ENCODE data around the gene ENTHD1. TPM values are rescaled to one million over a fixed set of nuclear protein-coding genes. Genes with fewer than 3 reads are reported as not detected.
"Not testable (repeated sequence)": the region's sequence is repeated elsewhere in the genome, so short reads cannot be mapped to it uniquely, and the experiment has no call there.

The ENTHD1 gene
- total RNA-seq, 1 experiment from 2014 or later = not detected

GRCh38 chr22:39883057-39883456 is 10.5 kb downstream of the ENTHD1 start:
- POLR2A ChIA-PET = no interaction called here
- Histone ChIP-seq H3K4me1 (no peaks in the 10 kb centered on the region), H3K4me3 (ENCODE audit: low read depth, low read length) (no peak overlapping the region), H3K9me3 (no peaks in the 10 kb centered on the region), H3K27me3 (replicated peaks; ENCODE audit: control insufficient read depth, insufficient read depth, low read length) (no peaks in the 10 kb centered on the region; the same call in 1 of the 2 replicates), H3K36me3 (ENCODE audit: control insufficient read depth, insufficient read depth, low read length) (no peaks in the 10 kb centered on the region)
- H3K27ac Mint-ChIP-seq (ENCODE audit: unreplicated experiment) = no peak overlapping the region
- H3K36me3 Mint-ChIP-seq (ENCODE audit: insufficient read depth, unreplicated experiment) = no peaks in the 10 kb centered on the region
- no peak for TF ChIP-seq CTCF (IDR thresholded peaks at IDR 0.05; ENCODE audit: insufficient read depth in 1 of 2, low read depth in 1 of 2, low read length in 1 of 2, severe bottlenecking in 1 of 2, unreplicated experiment in 1 of 2)
- BruUV-seq (replicated peaks) = no TSS peak
- H3K4me3 Mint-ChIP-seq (ENCODE audit: unreplicated experiment) = no peak overlapping the region
- H3K27me3 Mint-ChIP-seq (ENCODE audit: insufficient read depth, unreplicated experiment) = peaks cover 25% of the 10 kb centered on the region
- no peak for DNase-seq
- CTCF ChIA-PET = no interaction called here
- H3K9me3 Mint-ChIP-seq (ENCODE audit: unreplicated experiment) = no peaks in the 10 kb centered on the region
- intact Hi-C loops (cut with micrococcal nuclease; ENCODE audit: unreplicated experiment) = no loop called here
- H3K4me1 Mint-ChIP-seq (ENCODE audit: low read depth, unreplicated experiment) = no peaks in the 10 kb centered on the region

- intact Hi-C loops (cut with micrococcal nuclease; ENCODE audit: unreplicated experiment) = no loop called here
- no peak for TF ChIP-seq CTCF (IDR thresholded peaks at IDR 0.05; ENCODE audit: insufficient read depth in 1 of 2, low read depth in 1 of 2, low read length in 1 of 2, severe bottlenecking in 1 of 2, unreplicated experiment in 1 of 2)
- Mint-ChIP-seq H3K27ac (ENCODE audit: unreplicated experiment) (no peak overlapping the region), H3K27me3 (ENCODE audit: insufficient read depth, unreplicated experiment) (peaks cover 31% of the 10 kb centered on the region), H3K9me3 (ENCODE audit: unreplicated experiment) (no peaks in the 10 kb centered on the region), H3K4me3 (ENCODE audit: unreplicated experiment) (no peak overlapping the region), H3K4me1 (ENCODE audit: low read depth, unreplicated experiment) (no peaks in the 10 kb centered on the region), H3K36me3 (ENCODE audit: insufficient read depth, unreplicated experiment) (no peaks in the 10 kb centered on the region)
- Histone ChIP-seq H3K27me3 (replicated peaks; ENCODE audit: control insufficient read depth, insufficient read depth, low read length) (no peaks in the 10 kb centered on the region; the same call in 1 of the 2 replicates), H3K4me1 (no peaks in the 10 kb centered on the region), H3K4me3 (ENCODE audit: low read depth, low read length) (no peak overlapping the region), H3K9me3 (no peaks in the 10 kb centered on the region), H3K36me3 (ENCODE audit: control insufficient read depth, insufficient read depth, low read length) (no peaks in the 10 kb centered on the region)
- ChIA-PET POLR2A (no interaction called here), CTCF (no interaction called here)
- DNase-seq = no peak
- no TSS peak for BruUV-seq (replicated peaks)
These were observed 12.8 kb downstream of the ENTHD1 start for GRCh38 chr22:39880722-39881121.

- H3K27me3 ChIP-seq (replicated peaks; ENCODE audit: control insufficient read depth, insufficient read depth, low read length) = no peaks in the 10 kb centered on the region; the same call in 1 of the 2 replicates
- no peaks in the 10 kb centered on the region for H3K4me1 ChIP-seq
- BruUV-seq (replicated peaks) = no TSS peak
- no peaks in the 10 kb centered on the region for H3K36me3 ChIP-seq (ENCODE audit: control insufficient read depth, insufficient read depth, low read length)
- Mint-ChIP-seq H3K4me3 (ENCODE audit: unreplicated experiment) (no peak overlapping the region), H3K4me1 (ENCODE audit: low read depth, unreplicated experiment) (no peaks in the 10 kb centered on the region), H3K36me3 (ENCODE audit: insufficient read depth, unreplicated experiment) (no peaks in the 10 kb centered on the region), H3K27ac (ENCODE audit: unreplicated experiment) (no peak overlapping the region), H3K9me3 (ENCODE audit: unreplicated experiment) (no peaks in the 10 kb centered on the region), H3K27me3 (ENCODE audit: insufficient read depth, unreplicated experiment) (peaks cover 21% of the 10 kb centered on the region)
- CTCF ChIA-PET = no interaction called here
- no peaks in the 10 kb centered on the region for H3K9me3 ChIP-seq
- intact Hi-C loops (cut with micrococcal nuclease; ENCODE audit: unreplicated experiment) = no loop called here
- POLR2A ChIA-PET = no interaction called here
- H3K4me3 ChIP-seq (ENCODE audit: low read depth, low read length) = no peak overlapping the region
- TF ChIP-seq CTCF (IDR thresholded peaks at IDR 0.05; ENCODE audit: insufficient read depth in 1 of 2, low read depth in 1 of 2, low read length in 1 of 2, severe bottlenecking in 1 of 2, unreplicated experiment in 1 of 2) = no peak
- DNase-seq = no peak
These were observed 16.3 kb downstream of the ENTHD1 start for GRCh38 chr22:39877079-39877845.

GRCh38 chr22:39875176-39875885 is 18.2 kb downstream of the ENTHD1 start:
- H3K27me3 ChIP-seq (replicated peaks; ENCODE audit: control insufficient read depth, insufficient read depth, low read length); H3K9me3 ChIP-seq; H3K36me3 ChIP-seq (ENCODE audit: control insufficient read depth, insufficient read depth, low read length); H3K36me3 Mint-ChIP-seq (ENCODE audit: insufficient read depth, unreplicated experiment); CTCF ChIA-PET; H3K9me3 Mint-ChIP-seq (ENCODE audit: unreplicated experiment); POLR2A ChIA-PET; intact Hi-C loops (cut with micrococcal nuclease; ENCODE audit: unreplicated experiment); BruUV-seq (replicated peaks); H3K27ac Mint-ChIP-seq (ENCODE audit: unreplicated experiment); H3K4me3 Mint-ChIP-seq (ENCODE audit: unreplicated experiment); H3K4me1 ChIP-seq; H3K4me1 Mint-ChIP-seq (ENCODE audit: low read depth, unreplicated experiment): not testable (repeated sequence)
- peak overlapping the region; percentile 18; the same call in 1 of the 2 replicates for H3K4me3 ChIP-seq (ENCODE audit: low read depth, low read length)
- peaks cover 17% of the 10 kb centered on the region for H3K27me3 Mint-ChIP-seq (ENCODE audit: insufficient read depth, unreplicated experiment)
- peak in 1 of 2 experiments; percentile 2 for DNase-seq

Measured in Caco-2 (cell line).